Effector memory CD8-positive, alpha-beta T cell (primary cell): ENCODE measurements around the gene TRPC4AP.

Experiments used
- ATAC-seq: fragments of 150-1000 bp; cut with Tn5 transposase; replicated peaks from 2 replicates; pipeline ENCODE4 v1.10.0; 2021; ENCODE audit warnings: mild to moderate bottlenecking, moderate library complexity
- DNase-seq, 3 experiments: peaks; one replicate each; pipeline ENCODE4 v3.0.0; 2021
- H3K27ac Mint-ChIP-seq, 2 donors: one replicate each; pipeline ENCODE4 v1.8.0; 2022; ENCODE audit warnings: mild to moderate bottlenecking in 2 of 2, mixed read lengths in 2 of 2, moderate library complexity in 2 of 2
- H3K27me3 Mint-ChIP-seq, 2 donors: one replicate each; pipeline ENCODE4 v1.8.0; 2022; ENCODE audit warnings: mixed read lengths in 2 of 2
- H3K36me3 Mint-ChIP-seq: one replicate; pipeline ENCODE4 v1.8.0; 2022; ENCODE audit warnings: mild to moderate bottlenecking, moderate library complexity, mixed read lengths; ENCODE audit not compliant: insufficient read depth
- H3K4me1 Mint-ChIP-seq, 2 donors: one replicate each; pipeline ENCODE4 v1.8.0; 2022; ENCODE audit warnings: low read depth in 2 of 2, mixed read lengths in 2 of 2
- H3K4me3 Mint-ChIP-seq, 2 donors: one replicate each; pipeline ENCODE4 v1.8.0; 2022; ENCODE audit warnings: mild to moderate bottlenecking in 2 of 2, mixed read lengths in 2 of 2, moderate library complexity in 2 of 2
- H3K9me3 Mint-ChIP-seq, 2 donors: one replicate each; pipeline ENCODE4 v1.8.0; 2022; ENCODE audit warnings: mixed read lengths in 2 of 2

TRPC4AP gene

DNA sequence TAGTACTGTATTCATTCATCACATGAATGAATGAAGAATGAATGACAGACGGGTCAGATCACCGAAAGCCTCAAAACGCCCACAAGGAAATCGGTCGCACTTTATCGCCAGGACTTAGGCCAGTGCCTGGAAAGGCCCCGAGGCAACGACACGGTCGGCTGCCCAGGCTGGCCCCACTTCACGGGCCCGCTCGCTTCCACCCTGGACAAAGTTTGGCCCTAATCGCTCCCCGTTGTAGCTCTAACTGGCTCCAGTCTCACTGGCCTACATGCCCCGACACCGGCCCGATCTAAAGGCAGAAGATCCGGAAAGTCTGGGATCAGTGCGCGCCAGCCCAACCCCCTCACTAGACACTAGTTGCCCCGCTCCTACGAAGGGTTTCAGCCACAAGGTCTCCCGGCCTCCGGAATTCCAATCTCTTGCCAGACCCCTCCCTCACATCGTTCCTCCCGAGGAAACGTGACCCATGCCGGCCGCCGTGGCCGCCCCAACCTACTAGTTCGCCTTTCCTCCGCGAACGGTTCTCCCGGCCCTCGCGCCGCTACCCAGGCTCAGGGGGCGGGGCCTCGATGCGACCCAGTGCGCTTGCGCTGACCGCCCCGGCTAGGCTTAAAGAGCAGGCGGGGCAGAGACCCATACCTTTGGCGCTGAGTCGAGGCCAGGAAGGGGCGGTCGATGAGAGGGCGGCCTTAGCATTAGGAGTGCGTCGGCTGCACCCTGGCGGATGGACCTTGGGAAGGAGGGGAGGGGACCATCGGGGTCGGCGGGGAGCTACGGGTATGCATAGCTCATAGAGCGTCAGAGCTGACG is 137.2 kb downstream of the TRPC4AP start, which contains the start of the genes GSS and MYH7B:
GSS (minus strand) TSS at position 576 of the 810 bp plus-strand sequence. CDS start 3,954 bp downstream, outside the sequence.
MYH7B (plus strand) TSS at position 638 of the 810 bp plus-strand sequence. CDS start 22,138 bp downstream, outside the sequence.
- no peaks in the 10 kb centered on the region for H3K27me3 Mint-ChIP-seq
- ATAC-seq (peak; percentile 91), DNase-seq (peak; percentile 98)
- no peaks in the 10 kb centered on the region for H3K9me3 Mint-ChIP-seq
- H3K27ac Mint-ChIP-seq, result peak within 1 kb of the TSS; percentile 93 to 98
- peaks cover 4% of the 10 kb centered on the region for H3K36me3 Mint-ChIP-seq
- peak within 1 kb of the TSS; percentile 94 to 99 for H3K4me3 Mint-ChIP-seq
- peaks cover 19 to 20% of the 10 kb centered on the region in 2 donors for H3K4me1 Mint-ChIP-seq

- Mint-ChIP-seq H3K4me1 (peaks cover 19 to 20% of the 10 kb centered on the region in 2 donors), H3K27ac (peak overlapping the region; percentile 93 to 98)
- DNase-seq, result no peak
Observed at GRCh38 chr20:34954904-34955230, 137.7 kb downstream of the TRPC4AP start.

DNA sequence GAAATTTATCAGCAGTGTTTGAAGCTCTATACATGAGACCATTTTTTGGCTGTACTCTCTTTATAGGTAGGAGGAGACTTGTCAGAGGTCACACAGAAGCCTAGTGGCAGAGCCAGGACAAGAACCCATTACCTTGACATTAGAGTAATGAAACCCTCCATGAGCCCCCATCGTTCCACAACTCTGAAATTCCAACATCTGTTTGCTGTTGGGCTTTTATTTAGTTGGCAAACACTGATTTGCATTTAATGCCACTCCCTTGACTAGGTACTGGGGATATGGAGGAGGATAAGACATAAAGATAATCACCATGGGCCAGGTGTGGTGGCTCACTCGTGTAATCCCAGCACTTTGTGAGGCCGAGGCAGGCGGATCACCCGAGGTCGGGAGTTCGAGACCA is 138.6 kb downstream of the TRPC4AP start:
- DNase-seq (no peak), ATAC-seq (no peak)
- peaks cover 8% of the 10 kb centered on the region for H3K36me3 Mint-ChIP-seq
- peak overlapping the region in 1 of 2 donors; percentile 94 for H3K4me3 Mint-ChIP-seq
- H3K9me3 Mint-ChIP-seq, result no peaks in the 10 kb centered on the region
- no peak overlapping the region for H3K27ac Mint-ChIP-seq
- H3K27me3 Mint-ChIP-seq, result no peaks in the 10 kb centered on the region
- H3K4me1 Mint-ChIP-seq, result peaks cover 19 to 20% of the 10 kb centered on the region in 2 donors

More at GRCh38 chr20:34954904-34955230, 137.7 kb downstream of the TRPC4AP start:
- H3K36me3 Mint-ChIP-seq, result peaks cover 8% of the 10 kb centered on the region
- no peaks in the 10 kb centered on the region for H3K27me3 Mint-ChIP-seq
- ATAC-seq, result no peak
- H3K4me3 Mint-ChIP-seq, result peak overlapping the region; percentile 94 to 99
- H3K9me3 Mint-ChIP-seq, result no peaks in the 10 kb centered on the region

DNA sequence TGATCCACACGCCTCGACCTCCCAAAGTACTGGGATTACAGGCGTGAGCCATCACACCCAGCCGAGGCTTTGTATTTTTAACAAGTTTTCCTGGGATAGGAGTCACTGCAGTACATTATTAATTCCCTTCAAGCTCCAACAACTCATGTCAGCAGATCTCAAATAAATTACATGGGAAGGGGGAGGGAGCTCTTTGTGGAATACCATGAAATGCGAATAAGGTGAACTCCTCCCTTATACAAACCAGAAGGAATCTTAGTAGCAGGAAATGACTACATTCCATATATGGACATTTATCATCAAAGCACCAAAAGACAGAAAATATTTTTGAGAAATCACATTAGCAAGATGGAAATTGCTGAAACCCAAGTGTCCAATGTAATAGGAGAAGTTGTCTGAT is 139.9 kb downstream of the TRPC4AP start:
- peaks cover 11% of the 10 kb centered on the region for H3K36me3 Mint-ChIP-seq
- no peak overlapping the region for H3K27ac Mint-ChIP-seq
- no peaks in the 10 kb centered on the region for H3K27me3 Mint-ChIP-seq
- H3K4me3 Mint-ChIP-seq, result no peak overlapping the region
- H3K4me1 Mint-ChIP-seq, result peaks cover 19 to 20% of the 10 kb centered on the region in 2 donors
- ATAC-seq, result no peak
- H3K9me3 Mint-ChIP-seq, result no peaks in the 10 kb centered on the region
- DNase-seq, result no peak
